K562 (cell line): ENCODE measurements around the gene TMOD2. TPM values are rescaled to one million over a fixed set of nuclear protein-coding genes. Genes with fewer than 3 reads are reported as not detected.

ENCODE experiments used
- ASH1L ChIP-seq: fragments of 450-650 bp; IDR thresholded peaks from 2 replicates; pipeline ENCODE4 v1.6.1; 2018; ENCODE audit warnings: borderline replicate concordance, mild to moderate bottlenecking, low read depth; ENCODE audit not compliant: partially characterized antibody
- CBFA2T2 ChIP-seq: fragments of 450-650 bp; conservative IDR thresholded peaks from 2 replicates; pipeline ENCODE4 v1.6.1; 2017; ENCODE audit warnings: mild to moderate bottlenecking
- CBFA2T3 ChIP-seq: fragments of 450-650 bp; IDR thresholded peaks from 2 replicates; pipeline ENCODE4 v1.6.1; 2017
- DLX4 ChIP-seq: fragments of 250-450 bp; sonication (Bioruptor Pico); IDR thresholded peaks from 2 replicates; pipeline ENCODE4 v1.6.1; 2021; ENCODE audit warnings: mild to moderate bottlenecking
- E2F4 ChIP-seq: sonication (generic); formaldehyde crosslinking; IDR thresholded peaks from 2 replicates; pipeline ENCODE4 v1.8.0; 2022; ENCODE audit warnings: mild to moderate bottlenecking, low read depth, missing genetic modification reagents
- ETS1 ChIP-seq: conservative IDR thresholded peaks from 2 replicates; pipeline ENCODE4 v1.6.1; 2011; ENCODE audit warnings: low read depth, mild to moderate bottlenecking, low read length; ENCODE audit not compliant: control insufficient read depth
- GATA2 ChIP-seq: sonication (generic); formaldehyde crosslinking; IDR thresholded peaks from 2 replicates; pipeline ENCODE4 v1.4.0; 2020; ENCODE audit warnings: mild to moderate bottlenecking, missing genetic modification reagents
- GTF2F1 ChIP-seq: IDR thresholded peaks from 2 replicates; pipeline ENCODE4 v1.6.1; 2011; ENCODE audit warnings: low read depth, low read length, improper control_type of control experiment
- HNRNPLL ChIP-seq: fragments of 200-400 bp; formaldehyde crosslinking; IDR thresholded peaks from 2 replicates; pipeline ENCODE4 v1.6.1; 2017; ENCODE audit warnings: low read length, low read depth, mild to moderate bottlenecking; ENCODE audit not compliant: poor library complexity, severe bottlenecking
- HOXB6 ChIP-seq: fragments of 250-450 bp; sonication (Bioruptor Pico); IDR thresholded peaks from 2 replicates; pipeline ENCODE4 v1.5.1; 2022; ENCODE audit warnings: mild to moderate bottlenecking, borderline replicate concordance
- KAT7 ChIP-seq: sonication (generic); formaldehyde crosslinking; IDR thresholded peaks from 2 replicates; pipeline ENCODE4 v1.8.0; 2022; ENCODE audit warnings: missing genetic modification reagents, mild to moderate bottlenecking, borderline replicate concordance
- KDM1A ChIP-seq, 2 experiments: fragments of 450-650 bp; IDR thresholded peaks; 2 replicates each; pipeline ENCODE4 v1.6.1; 2016; ENCODE audit warnings: mild to moderate bottlenecking in 2 of 2
- MEIS2 ChIP-seq: fragments of 450-650 bp; IDR thresholded peaks from 2 replicates; pipeline ENCODE4 v1.6.1; 2014; ENCODE audit warnings: mild to moderate bottlenecking; ENCODE audit not compliant: partially characterized antibody
- MITF ChIP-seq: IDR thresholded peaks from 2 replicates; pipeline ENCODE4 v1.6.1; 2014; ENCODE audit warnings: antibody characterized with exemption
- POU5F1 ChIP-seq: fragments of 150-350 bp; IDR thresholded peaks from 2 replicates; pipeline ENCODE4 v1.6.1; 2014; ENCODE audit warnings: borderline replicate concordance, low read length, low read depth, mild to moderate bottlenecking; ENCODE audit not compliant: partially characterized antibody
- RBM22 ChIP-seq: fragments of 200-400 bp; formaldehyde crosslinking; IDR thresholded peaks from 2 replicates; pipeline ENCODE4 v1.6.1; 2018; ENCODE audit warnings: low read length, low read depth; ENCODE audit not compliant: poor library complexity, severe bottlenecking
- RCOR1 ChIP-seq, 2 experiments: IDR thresholded peaks; 2 replicates each; pipeline ENCODE4 v1.6.1; 2012; ENCODE audit warnings: low read depth in 2 of 2, low read length in 2 of 2, borderline replicate concordance in 1 of 2, improper control_type of control experiment in 1 of 2
- SMARCA4 ChIP-seq: fragments of 450-650 bp; IDR thresholded peaks from 2 replicates; pipeline ENCODE4 v1.6.1; 2016
- SREBF1 ChIP-seq: fragments of 150-350 bp; IDR thresholded peaks from 2 replicates; pipeline ENCODE4 v1.6.1; 2014; ENCODE audit warnings: antibody characterized with exemption, low read depth, low read length, borderline replicate concordance
- ZFP1 ChIP-seq: fragments of 450-650 bp; formaldehyde crosslinking; IDR thresholded peaks from 2 replicates; pipeline ENCODE4 v1.4.0; 2020; ENCODE audit warnings: mild to moderate bottlenecking, mixed read lengths
- ZNF175 ChIP-seq: fragments of 200-800 bp; sonication (Bioruptor generic); IDR thresholded peaks from 2 replicates; pipeline ENCODE4 v1.6.1; 2016; ENCODE audit warnings: low read depth, mild to moderate bottlenecking, missing genetic modification characterization, missing compliant biosample characterization
- ZNF561 ChIP-seq: fragments of 450-650 bp; formaldehyde crosslinking; conservative IDR thresholded peaks from 2 replicates; pipeline ENCODE4 v1.4.0; 2020; ENCODE audit warnings: mild to moderate bottlenecking, moderate library complexity
- ZNF586 ChIP-seq: fragments of 450-650 bp; formaldehyde crosslinking; conservative IDR thresholded peaks from 2 replicates; pipeline ENCODE4 v1.4.0; 2020; ENCODE audit warnings: mild to moderate bottlenecking, moderate library complexity
- polyA plus RNA-seq, 8 experiments: library from polyadenylated mRNA; depleted of rRNA in 4 of 8; stranded (reverse) in 5 of 8; unstranded in 3 of 8; fragments of >200 nt; fragmentation: Nextera tagmentation in 2 of 8; fragmentation: Illumina TruSeq in 1 of 8; extraction: Ambion mirVana in 2 of 8; extraction: Trizol in 1 of 8; gene quantifications; 2 replicates each; pipeline versions ENCODE4 v1.2.1 to v1.2.3, GENCODE V29; 2011 to 2014; ENCODE audit warnings: inconsistent platforms in 1 of 8, missing spikeins in 1 of 8
- total RNA-seq, 7 experiments: library from RNA; depleted of rRNA in 6 of 7; stranded (reverse); fragments of >200 nt in 6 of 7; fragmentation: Illumina TruSeq in 2 of 7; extraction: Trizol in 2 of 7; gene quantifications; 2 replicates each; pipeline versions ENCODE4 v1.2.1 to v1.2.3, GENCODE V29; 2011 to 2021; ENCODE audit warnings: low replicate concordance in 1 of 7
- TF ChIP-seq, protein P1 (sequence below): fragments of 450-650 bp; IDR thresholded peaks from 2 replicates; pipeline ENCODE4 v1.6.1; 2017; ENCODE audit warnings: mild to moderate bottlenecking, moderate library complexity

Gene TMOD2
- total and polyA plus RNA-seq, 9 of the 15 experiments (the other 6 are each of a cell fraction or from before 2014, with no cell fraction given), result 0.49 to 3.8 (median 3.0) TPM

DNA sequence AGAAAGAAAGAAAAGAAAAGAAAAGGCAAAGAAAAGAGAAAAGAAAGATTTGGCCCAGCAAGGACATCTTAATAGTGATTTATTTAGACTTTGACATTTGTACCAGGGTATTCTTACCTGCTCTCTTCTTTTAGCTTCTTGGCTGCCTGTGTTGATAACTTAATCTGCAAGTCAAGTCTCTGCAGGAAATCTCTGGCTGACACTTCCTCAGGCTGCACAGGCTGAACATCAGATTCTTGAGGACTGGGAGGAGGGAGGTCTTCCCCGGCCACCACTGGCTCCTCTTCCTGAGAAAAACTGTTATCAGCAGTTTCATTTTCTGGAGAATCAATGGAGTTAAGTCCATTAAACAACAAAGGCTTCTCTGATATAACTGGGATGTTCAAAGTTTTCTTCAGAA, 26.7 kb upstream of the TMOD2 start (continued):
- no peak for TF ChIP-seq ZNF586 (CRISPR knock-in tag)
- no peak for TF ChIP-seq ZNF175 (CRISPR knock-in tag)
- no peak for TF ChIP-seq E2F4 (CRISPR knock-in tag)
- no peak for TF ChIP-seq ETS1
- peak; percentile 33 for TF ChIP-seq MEIS2
- TF ChIP-seq SMARCA4, result 0 out of 2 replicates have a peak, but pooled peaks have one; percentile 15
- no peak for TF ChIP-seq DLX4
- TF ChIP-seq SREBF1, result no peak
- no peak for TF ChIP-seq HOXB6
- TF ChIP-seq RBM22, result no peak
- TF ChIP-seq, protein P1, sequence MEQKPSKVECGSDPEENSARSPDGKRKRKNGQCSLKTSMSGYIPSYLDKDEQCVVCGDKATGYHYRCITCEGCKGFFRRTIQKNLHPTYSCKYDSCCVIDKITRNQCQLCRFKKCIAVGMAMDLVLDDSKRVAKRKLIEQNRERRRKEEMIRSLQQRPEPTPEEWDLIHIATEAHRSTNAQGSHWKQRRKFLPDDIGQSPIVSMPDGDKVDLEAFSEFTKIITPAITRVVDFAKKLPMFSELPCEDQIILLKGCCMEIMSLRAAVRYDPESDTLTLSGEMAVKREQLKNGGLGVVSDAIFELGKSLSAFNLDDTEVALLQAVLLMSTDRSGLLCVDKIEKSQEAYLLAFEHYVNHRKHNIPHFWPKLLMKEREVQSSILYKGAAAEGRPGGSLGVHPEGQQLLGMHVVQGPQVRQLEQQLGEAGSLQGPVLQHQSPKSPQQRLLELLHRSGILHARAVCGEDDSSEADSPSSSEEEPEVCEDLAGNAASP, result no peak
- TF ChIP-seq HNRNPLL, result no peak
- TF ChIP-seq ZFP1 (CRISPR knock-in tag), result no peak
- TF ChIP-seq MITF, result no peak
- no peak for TF ChIP-seq GATA2 (CRISPR knock-in tag)
- TF ChIP-seq KDM1A (IDR thresholded peaks at IDR 0.05), result peak; percentile 67 to 69; a peak in 3 of 4 replicates
- no peak for TF ChIP-seq KAT7 (CRISPR knock-in tag)
- no peak for TF ChIP-seq POU5F1
- no peak for TF ChIP-seq ASH1L
- no peak for TF ChIP-seq GTF2F1
- peak; percentile 55; the same call in 1 of the 2 replicates for TF ChIP-seq CBFA2T3
- TF ChIP-seq ZNF561, result no peak
- TF ChIP-seq RCOR1 (IDR thresholded peaks at IDR 0.05; ENCODE audit: borderline replicate concordance in 1 of 2, low read depth in 2 of 2, low read length in 2 of 2), result peak in 1 of 2 experiments; percentile 72; a peak in 1 of 4 replicates
- no peak; the same call in 1 of the 2 replicates for TF ChIP-seq CBFA2T2
